Endothelial cell of umbilical vein (primary cell): ENCODE results near the gene ZNF324. TPM values are rescaled to one million over a fixed set of nuclear protein-coding genes. Genes with fewer than 3 reads are reported as not detected.

Experiments
- BruUV-seq: library from RNA; stranded (reverse); fragments of 400-500 nt; replicated peaks from 2 replicates; lab custom pipeline; 2021; lab: Mats Ljungman, UMichigan
- CTCF ChIA-PET: fragments of 300-600, 350-600 bp; sonication (Branson Sonifier 250); formaldehyde crosslinking; loops from one replicate; lab custom pipeline; 2021; ENCODE audit warnings: antibody characterized with exemption, inconsistent platforms; lab: Charles Lee
- POLR2A ChIA-PET: fragments of 300-600, 350-600 bp; sonication (Branson Sonifier 250); formaldehyde crosslinking; loops from one replicate; lab custom pipeline; 2021; ENCODE audit warnings: antibody characterized with exemption, inconsistent platforms; lab: Charles Lee
- DNase-seq: peaks from one replicate; pipeline ENCODE4 v3.0.0-alpha.2; 2011; ENCODE audit warnings: low read depth, low spot score
- FAIRE-seq: peaks from 2 replicates; lab custom pipeline; 2011; peaks lifted over from hg19 to GRCh38; lab: Jason Lieb, UNC
- H2AFZ ChIP-seq: 2 replicates; pipeline ENCODE4 v1.6.0; 2012; ENCODE audit warnings: low read depth, low read length, control low read depth, inconsistent platforms
- H3K27ac ChIP-seq: 2 replicates; pipeline ENCODE4 v1.5.1; 2011; ENCODE audit warnings: low read depth, mild to moderate bottlenecking, control low read depth, low read length, moderate library complexity; ENCODE audit not compliant: insufficient read depth
- H3K27me3 ChIP-seq, 2 experiments: 2 replicates each; pipeline versions ENCODE4 v1.6.0 to v1.6.1; 2011; ENCODE audit warnings: low read length in 2 of 2, mixed read lengths in 1 of 2; ENCODE audit not compliant: control insufficient read depth in 2 of 2, insufficient read depth in 2 of 2
- H3K36me3 ChIP-seq, 2 experiments: 2 replicates in 1 of 2; 3 replicates in 1 of 2; pipeline ENCODE4 v1.5.1; 2011; ENCODE audit warnings: low read length in 2 of 2, mild to moderate bottlenecking in 1 of 2, moderate library complexity in 1 of 2; ENCODE audit not compliant: control insufficient read depth in 2 of 2, insufficient read depth in 2 of 2; ENCODE audit errors: extremely low read depth in 1 of 2
- H3K4me1 ChIP-seq: 3 replicates; pipeline ENCODE4 v1.5.1; 2011; ENCODE audit warnings: mild to moderate bottlenecking, low read length; ENCODE audit not compliant: control insufficient read depth, insufficient read depth; ENCODE audit errors: extremely low read depth
- H3K4me2 ChIP-seq: 2 replicates; pipeline ENCODE4 v1.6.1; 2011; ENCODE audit warnings: low read length, control low read depth, mixed read lengths; ENCODE audit not compliant: insufficient read depth
- H3K4me3 ChIP-seq, 3 experiments: fragments of 200-600 bp in 1 of 3; sonication (generic), shearing (Covaris generic) in 1 of 3; replicated peaks in 1 of 3; 2 replicates each; pipeline ENCODE4 v1.5.1; 2011 to 2016; ENCODE audit warnings: control low read depth in 3 of 3, low read length in 3 of 3, mild to moderate bottlenecking in 2 of 3, inconsistent platforms in 1 of 3, low read depth in 1 of 3, moderate library complexity in 1 of 3; ENCODE audit not compliant: insufficient read depth in 1 of 3
- H3K79me2 ChIP-seq: 2 replicates; pipeline ENCODE4 v1.6.0; 2012; ENCODE audit warnings: low read length, inconsistent platforms; ENCODE audit not compliant: control insufficient read depth, insufficient read depth
- H3K9ac ChIP-seq: replicated peaks from 2 replicates; pipeline ENCODE3; 2011; ENCODE audit warnings: low read length, control low read depth; ENCODE audit not compliant: insufficient read depth; ENCODE audit errors: extremely low read depth
- H3K9me1 ChIP-seq: replicated peaks from 3 replicates; pipeline ENCODE4 v1.6.0; 2011; ENCODE audit warnings: mild to moderate bottlenecking, low read length; ENCODE audit not compliant: control insufficient read depth, insufficient read depth; ENCODE audit errors: extremely low read depth
- H3K9me3 ChIP-seq: replicated peaks from 2 replicates; pipeline ENCODE4 v1.5.1; 2012; ENCODE audit warnings: low read length, inconsistent platforms; ENCODE audit not compliant: control insufficient read depth, insufficient read depth
- H4K20me1 ChIP-seq: replicated peaks from 2 replicates; pipeline ENCODE3; 2011; ENCODE audit warnings: mild to moderate bottlenecking, low read length; ENCODE audit not compliant: control insufficient read depth, insufficient read depth; ENCODE audit errors: extremely low read depth
- CTCF ChIP-seq, 2 donors: IDR thresholded peaks; 1 replicate in 1 of 2; 2 replicates in 1 of 2; pipeline ENCODE4 v1.5.1; 2011; ENCODE audit warnings: low read length in 2 of 2, mild to moderate bottlenecking in 2 of 2, moderate library complexity in 2 of 2, control low read depth in 1 of 2, inconsistent platforms in 1 of 2, low read depth in 1 of 2; ENCODE audit not compliant: insufficient read depth in 1 of 2; ENCODE audit errors: extremely low read depth in 1 of 2
- EZH2 ChIP-seq: IDR thresholded peaks from 2 replicates; pipeline ENCODE4 v1.6.1; 2012; ENCODE audit warnings: borderline replicate concordance, low read depth, mild to moderate bottlenecking, moderate library complexity, low read length, inconsistent platforms; ENCODE audit not compliant: severe bottlenecking
- FOS ChIP-seq: IDR thresholded peaks from 2 replicates; pipeline ENCODE4 v1.6.1; 2011; ENCODE audit warnings: mild to moderate bottlenecking, low read length, moderate library complexity, borderline replicate concordance; ENCODE audit not compliant: insufficient read depth
- GATA2 ChIP-seq: IDR thresholded peaks from 2 replicates; pipeline ENCODE4 v1.7.0; 2011; ENCODE audit warnings: low read depth, mild to moderate bottlenecking, moderate library complexity, mixed read lengths, low read length; ENCODE audit not compliant: insufficient read length, insufficient read depth
- JUN ChIP-seq: IDR thresholded peaks from 2 replicates; pipeline ENCODE4 v1.6.1; 2011; ENCODE audit warnings: borderline replicate concordance, low read depth; ENCODE audit not compliant: insufficient read length, insufficient read depth
- MAX ChIP-seq: IDR thresholded peaks from 2 replicates; pipeline ENCODE4 v1.6.1; 2011; ENCODE audit not compliant: insufficient read depth, insufficient read length
- MYC ChIP-seq: IDR thresholded peaks from one replicate; pipeline ENCODE4 v1.6.1; 2011; ENCODE audit warnings: mild to moderate bottlenecking, low read depth, low read length
- POLR2A ChIP-seq: IDR thresholded peaks from 2 replicates; pipeline ENCODE4 v1.6.1; 2012; ENCODE audit warnings: low read depth, mild to moderate bottlenecking, control low read depth, low read length
- POLR2AphosphoS5 ChIP-seq: IDR thresholded peaks from 2 replicates; pipeline ENCODE4 v1.6.1; 2012; ENCODE audit warnings: low read depth, mild to moderate bottlenecking, control low read depth, low read length, moderate library complexity; ENCODE audit not compliant: insufficient read depth
- dilution Hi-C: fragments of 300-500 bp; cut with MboI; formaldehyde crosslinking; loops from one replicate; pipeline ENCODE4 v1.15.0; 2019; ENCODE audit warnings: low sequenced_read_pairs; ENCODE audit not compliant: extremely low pct_ligation_motif_present
- intact Hi-C: fragments of 100-400 bp; cut with micrococcal nuclease; formaldehyde crosslinking; loops from one replicate; pipeline ENCODE4 v1.10.0; 2022
- polyA plus RNA-seq, 4 experiments: library from polyadenylated mRNA; depleted of rRNA in 3 of 4; stranded (reverse) in 3 of 4; unstranded in 1 of 4; fragments of >200 nt; gene quantifications; 2 replicates each; pipeline versions ENCODE4 v1.2.1 to v1.2.3, GENCODE V29; 2011 to 2012; ENCODE audit warnings: missing spikeins in 1 of 4
- total RNA-seq: library from RNA; stranded (reverse); gene quantifications from 2 replicates; pipeline ENCODE4 v1.2.3, GENCODE V29; 2021

ZNF324 gene
- total and polyA plus RNA-seq, 2 donors (not counting 3 experiments of a cell fraction or from before 2014, with no cell fraction given), result 6.4 to 8.7 TPM

- peak overlapping the region; percentile 48 for H3K4me2 ChIP-seq
- no peaks in the 10 kb centered on the region for H3K9me3 ChIP-seq
- H2AFZ ChIP-seq, result no peak overlapping the region
- ChIA-PET CTCF (interaction anchor here (0.7 to 2.7 kb wide), 29 partner anchors 9 to 286 kb away, joined by 3 to 42 read pairs (median 5); partner anchors contain the start of genes CHMP2A, TRIM28, UBE2M and ZNF497), POLR2A (interaction anchor here (1.0 to 1.6 kb wide), 2 partner anchors 29 to 61 kb away, joined by 4 to 6 read pairs; partner anchors contain the start of gene TRIM28)
- FAIRE-seq (no peak), DNase-seq (no peak)
- peaks cover 0 to 11% of the 10 kb centered on the region in 2 experiments for H3K36me3 ChIP-seq
- intact Hi-C loops, result loop anchor here (1.0 kb wide), 1 partner anchor 67 kb away; no protein-coding TSS in a partner anchor
- dilution Hi-C loops, result no loop called here
- no peak overlapping the region for H3K9ac ChIP-seq
- peak overlapping the region in 2 of 3 experiments; percentile 8 to 27 for H3K4me3 ChIP-seq
- no TSS peak for BruUV-seq
- no peaks in the 10 kb centered on the region for H3K27me3 ChIP-seq
- H3K4me1 ChIP-seq, result peaks cover 12% of the 10 kb centered on the region
- no peaks in the 10 kb centered on the region for H4K20me1 ChIP-seq
- no peaks in the 10 kb centered on the region for H3K9me1 ChIP-seq
- TF ChIP-seq FOS (no peak), POLR2AphosphoS5 (no peak), GATA2 (no peak), JUN (no peak), MAX (no peak), POLR2A (no peak), MYC (no peak), CTCF (IDR thresholded peaks at IDR 0.05; ENCODE audit: extremely low read depth in 1 of 2, insufficient read depth in 1 of 2, low read depth in 1 of 2, low read length in 2 of 2) (no peak), EZH2 (no peak)
- no peak overlapping the region for H3K27ac ChIP-seq
- peaks cover 36% of the 10 kb centered on the region for H3K79me2 ChIP-seq
Observed at GRCh38 chr19:58514564-58515022, 47.7 kb downstream of the ZNF324 start.
